WTC11 (cell line): ENCODE data around the gene ZNF579.

Experiments used
- MYBL2 ChIP-seq: sonication (generic); formaldehyde crosslinking; IDR thresholded peaks from 2 replicates; pipeline ENCODE4 v1.8.1; 2023; ENCODE audit warnings: mild to moderate bottlenecking, moderate library complexity, missing genetic modification reagents
- NFYB ChIP-seq: sonication (generic); formaldehyde crosslinking; conservative IDR thresholded peaks from 2 replicates; pipeline ENCODE4 v1.8.0; 2022; ENCODE audit warnings: low read depth, missing genetic modification reagents
- RELA ChIP-seq: sonication (generic); formaldehyde crosslinking; IDR thresholded peaks from 2 replicates; pipeline ENCODE4 v1.8.1; 2022; ENCODE audit warnings: missing genetic modification reagents, mild to moderate bottlenecking, borderline replicate concordance
- TF ChIP-seq, protein P1 (sequence below): fragments of 200-600 bp; IDR thresholded peaks from 2 replicates; pipeline ENCODE4 v1.8.0; 2022; ENCODE audit warnings: antibody characterized with exemption
- TF ChIP-seq, protein P2 (sequence below): sonication (generic); formaldehyde crosslinking; IDR thresholded peaks from 2 replicates; pipeline ENCODE4 v1.8.0; 2023; ENCODE audit warnings: mild to moderate bottlenecking, missing genetic modification reagents
- TF ChIP-seq, protein P3 (sequence below): sonication (generic); formaldehyde crosslinking; IDR thresholded peaks from 2 replicates; pipeline ENCODE4 v1.8.0; 2022; ENCODE audit warnings: mild to moderate bottlenecking, missing genetic modification reagents
- TF ChIP-seq, protein P4 (sequence below): fragments of 250-450 bp; sonication (Bioruptor Pico); IDR thresholded peaks from 2 replicates; pipeline ENCODE4 v1.9.0; 2021; ENCODE audit warnings: mild to moderate bottlenecking

DNA sequence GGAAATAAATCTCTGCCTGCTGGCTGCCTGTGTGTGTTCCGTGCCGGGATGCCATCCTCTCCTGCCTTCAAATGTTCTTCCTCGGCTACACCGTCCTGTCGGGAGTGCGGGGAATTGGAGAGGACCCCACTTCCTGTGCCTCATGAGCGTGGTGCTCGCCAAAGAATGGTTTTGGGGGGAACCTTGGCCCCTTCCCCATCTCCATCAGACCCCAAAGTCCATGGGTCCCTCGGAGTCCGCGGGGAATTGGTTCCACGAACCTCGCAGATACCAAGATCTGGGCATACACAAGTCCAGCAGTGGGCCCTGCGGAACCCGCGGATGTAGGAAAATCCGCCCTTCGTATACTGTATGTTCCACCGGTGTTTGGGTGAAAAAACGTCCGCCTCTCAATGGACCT is 22.5 kb upstream of the ZNF579 start:
- TF ChIP-seq, protein P1, sequence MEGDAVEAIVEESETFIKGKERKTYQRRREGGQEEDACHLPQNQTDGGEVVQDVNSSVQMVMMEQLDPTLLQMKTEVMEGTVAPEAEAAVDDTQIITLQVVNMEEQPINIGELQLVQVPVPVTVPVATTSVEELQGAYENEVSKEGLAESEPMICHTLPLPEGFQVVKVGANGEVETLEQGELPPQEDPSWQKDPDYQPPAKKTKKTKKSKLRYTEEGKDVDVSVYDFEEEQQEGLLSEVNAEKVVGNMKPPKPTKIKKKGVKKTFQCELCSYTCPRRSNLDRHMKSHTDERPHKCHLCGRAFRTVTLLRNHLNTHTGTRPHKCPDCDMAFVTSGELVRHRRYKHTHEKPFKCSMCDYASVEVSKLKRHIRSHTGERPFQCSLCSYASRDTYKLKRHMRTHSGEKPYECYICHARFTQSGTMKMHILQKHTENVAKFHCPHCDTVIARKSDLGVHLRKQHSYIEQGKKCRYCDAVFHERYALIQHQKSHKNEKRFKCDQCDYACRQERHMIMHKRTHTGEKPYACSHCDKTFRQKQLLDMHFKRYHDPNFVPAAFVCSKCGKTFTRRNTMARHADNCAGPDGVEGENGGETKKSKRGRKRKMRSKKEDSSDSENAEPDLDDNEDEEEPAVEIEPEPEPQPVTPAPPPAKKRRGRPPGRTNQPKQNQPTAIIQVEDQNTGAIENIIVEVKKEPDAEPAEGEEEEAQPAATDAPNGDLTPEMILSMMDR = no peak
- TF ChIP-seq MYBL2 (CRISPR knock-in tag) = no peak
- TF ChIP-seq, protein P2, sequence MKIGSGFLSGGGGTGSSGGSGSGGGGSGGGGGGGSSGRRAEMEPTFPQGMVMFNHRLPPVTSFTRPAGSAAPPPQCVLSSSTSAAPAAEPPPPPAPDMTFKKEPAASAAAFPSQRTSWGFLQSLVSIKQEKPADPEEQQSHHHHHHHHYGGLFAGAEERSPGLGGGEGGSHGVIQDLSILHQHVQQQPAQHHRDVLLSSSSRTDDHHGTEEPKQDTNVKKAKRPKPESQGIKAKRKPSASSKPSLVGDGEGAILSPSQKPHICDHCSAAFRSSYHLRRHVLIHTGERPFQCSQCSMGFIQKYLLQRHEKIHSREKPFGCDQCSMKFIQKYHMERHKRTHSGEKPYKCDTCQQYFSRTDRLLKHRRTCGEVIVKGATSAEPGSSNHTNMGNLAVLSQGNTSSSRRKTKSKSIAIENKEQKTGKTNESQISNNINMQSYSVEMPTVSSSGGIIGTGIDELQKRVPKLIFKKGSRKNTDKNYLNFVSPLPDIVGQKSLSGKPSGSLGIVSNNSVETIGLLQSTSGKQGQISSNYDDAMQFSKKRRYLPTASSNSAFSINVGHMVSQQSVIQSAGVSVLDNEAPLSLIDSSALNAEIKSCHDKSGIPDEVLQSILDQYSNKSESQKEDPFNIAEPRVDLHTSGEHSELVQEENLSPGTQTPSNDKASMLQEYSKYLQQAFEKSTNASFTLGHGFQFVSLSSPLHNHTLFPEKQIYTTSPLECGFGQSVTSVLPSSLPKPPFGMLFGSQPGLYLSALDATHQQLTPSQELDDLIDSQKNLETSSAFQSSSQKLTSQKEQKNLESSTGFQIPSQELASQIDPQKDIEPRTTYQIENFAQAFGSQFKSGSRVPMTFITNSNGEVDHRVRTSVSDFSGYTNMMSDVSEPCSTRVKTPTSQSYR (CRISPR knock-in tag) = no peak
- no peak for TF ChIP-seq RELA
- TF ChIP-seq, protein P3, sequence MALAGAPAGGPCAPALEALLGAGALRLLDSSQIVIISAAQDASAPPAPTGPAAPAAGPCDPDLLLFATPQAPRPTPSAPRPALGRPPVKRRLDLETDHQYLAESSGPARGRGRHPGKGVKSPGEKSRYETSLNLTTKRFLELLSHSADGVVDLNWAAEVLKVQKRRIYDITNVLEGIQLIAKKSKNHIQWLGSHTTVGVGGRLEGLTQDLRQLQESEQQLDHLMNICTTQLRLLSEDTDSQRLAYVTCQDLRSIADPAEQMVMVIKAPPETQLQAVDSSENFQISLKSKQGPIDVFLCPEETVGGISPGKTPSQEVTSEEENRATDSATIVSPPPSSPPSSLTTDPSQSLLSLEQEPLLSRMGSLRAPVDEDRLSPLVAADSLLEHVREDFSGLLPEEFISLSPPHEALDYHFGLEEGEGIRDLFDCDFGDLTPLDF (CRISPR knock-in tag) = no peak
- TF ChIP-seq NFYB (CRISPR knock-in tag) = no peak
- TF ChIP-seq, protein P4, sequence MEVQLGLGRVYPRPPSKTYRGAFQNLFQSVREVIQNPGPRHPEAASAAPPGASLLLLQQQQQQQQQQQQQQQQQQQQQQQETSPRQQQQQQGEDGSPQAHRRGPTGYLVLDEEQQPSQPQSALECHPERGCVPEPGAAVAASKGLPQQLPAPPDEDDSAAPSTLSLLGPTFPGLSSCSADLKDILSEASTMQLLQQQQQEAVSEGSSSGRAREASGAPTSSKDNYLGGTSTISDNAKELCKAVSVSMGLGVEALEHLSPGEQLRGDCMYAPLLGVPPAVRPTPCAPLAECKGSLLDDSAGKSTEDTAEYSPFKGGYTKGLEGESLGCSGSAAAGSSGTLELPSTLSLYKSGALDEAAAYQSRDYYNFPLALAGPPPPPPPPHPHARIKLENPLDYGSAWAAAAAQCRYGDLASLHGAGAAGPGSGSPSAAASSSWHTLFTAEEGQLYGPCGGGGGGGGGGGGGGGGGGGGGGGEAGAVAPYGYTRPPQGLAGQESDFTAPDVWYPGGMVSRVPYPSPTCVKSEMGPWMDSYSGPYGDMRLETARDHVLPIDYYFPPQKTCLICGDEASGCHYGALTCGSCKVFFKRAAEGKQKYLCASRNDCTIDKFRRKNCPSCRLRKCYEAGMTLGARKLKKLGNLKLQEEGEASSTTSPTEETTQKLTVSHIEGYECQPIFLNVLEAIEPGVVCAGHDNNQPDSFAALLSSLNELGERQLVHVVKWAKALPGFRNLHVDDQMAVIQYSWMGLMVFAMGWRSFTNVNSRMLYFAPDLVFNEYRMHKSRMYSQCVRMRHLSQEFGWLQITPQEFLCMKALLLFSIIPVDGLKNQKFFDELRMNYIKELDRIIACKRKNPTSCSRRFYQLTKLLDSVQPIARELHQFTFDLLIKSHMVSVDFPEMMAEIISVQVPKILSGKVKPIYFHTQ = no peak
